Activated CD4-positive, alpha-beta T cell treated with anti-CD3 and anti-CD28 coated beads for 36 hours (primary cell): Measurements from ENCODE around the gene BICRAL. TPM values are rescaled to one million over a fixed set of nuclear protein-coding genes. Genes with fewer than 3 reads are reported as not detected.
"Not testable (repeated sequence)": the region's sequence is repeated elsewhere in the genome, so short reads cannot be mapped to it uniquely, and the experiment has no call there.

Source experiments
- ATAC-seq: fragments of 200-7000 bp; cut with Tn5 transposase; one replicate; pipeline ENCODE4 v1.10.0; 2021; ENCODE audit warnings: mild to moderate bottlenecking, moderate library complexity
- CTCF ChIA-PET: fragments of 350-600 bp; sonication (Branson Sonifier 250); formaldehyde crosslinking; loops from one replicate; lab custom pipeline; 2021; ENCODE audit warnings: antibody characterized with exemption; lab: Charles Lee
- POLR2A ChIA-PET: fragments of 350-600 bp; sonication (Branson Sonifier 250); formaldehyde crosslinking; loops from one replicate; lab custom pipeline; 2021; ENCODE audit warnings: antibody characterized with exemption, inconsistent platforms; lab: Charles Lee
- DNase-seq: peaks from one replicate; pipeline ENCODE4 v3.0.0-alpha.2; 2020
- H3K27ac Mint-ChIP-seq: one replicate; pipeline ENCODE4 v1.8.0; 2021; ENCODE audit warnings: mixed read lengths
- H3K27me3 Mint-ChIP-seq: one replicate; pipeline ENCODE4 v1.8.0; 2021; ENCODE audit warnings: mixed read lengths
- H3K36me3 Mint-ChIP-seq: one replicate; pipeline ENCODE4 v1.8.0; 2021; ENCODE audit warnings: low read depth, mixed read lengths
- H3K4me1 Mint-ChIP-seq: one replicate; pipeline ENCODE4 v1.8.0; 2021; ENCODE audit warnings: mixed read lengths
- H3K4me3 Mint-ChIP-seq: one replicate; pipeline ENCODE4 v1.8.0; 2021; ENCODE audit warnings: mild to moderate bottlenecking, moderate library complexity, mixed read lengths
- H3K9me3 Mint-ChIP-seq: one replicate; pipeline ENCODE4 v1.8.0; 2021; ENCODE audit warnings: low read depth, mixed read lengths
- intact Hi-C, 2 experiments: fragments of 100-400 bp; cut with DNase I in 1 of 2; cut with micrococcal nuclease in 1 of 2; formaldehyde crosslinking; loops; one replicate each; pipeline versions ENCODE4 v1.14.2 to v1.15.1; 2022 to 2024; cut with DNase I, micrococcal nuclease
- total RNA-seq, 2 experiments: library from RNA; stranded (reverse); gene quantifications; one replicate each; pipeline ENCODE4 v1.2.3, GENCODE V29; 2021

BICRAL gene
- total RNA-seq, 2 experiments from 2014 or later, result 11.5 to 14.3 TPM

GRCh38 chr6:42764911-42765648 is 16.8 kb upstream of the BICRAL start:
- ATAC-seq (no peak), DNase-seq (no peak)
- intact Hi-C loops, result no loop called here
- POLR2A ChIA-PET, result no interaction called here
- CTCF ChIA-PET, result no interaction called here
- peaks cover 17% of the 10 kb centered on the region for H3K4me1 Mint-ChIP-seq
- H3K9me3 Mint-ChIP-seq, result no peaks in the 10 kb centered on the region
- no peaks in the 10 kb centered on the region for H3K27me3 Mint-ChIP-seq
- H3K4me3 Mint-ChIP-seq, result no peak overlapping the region
- H3K36me3 Mint-ChIP-seq, result peaks cover 13% of the 10 kb centered on the region
- H3K27ac Mint-ChIP-seq, result no peak overlapping the region

GRCh38 chr6:42766163-42766670 is 15.6 kb upstream of the BICRAL start:
- H3K27me3 Mint-ChIP-seq, result no peaks in the 10 kb centered on the region
- peaks cover 15% of the 10 kb centered on the region for H3K36me3 Mint-ChIP-seq
- ChIA-PET CTCF (no interaction called here), POLR2A (interaction anchor here (0.5 kb wide), 1 partner anchor 24 kb away, joined by 3 read pairs; no protein-coding TSS in a partner anchor)
- intact Hi-C loops, result no loop called here
- H3K9me3 Mint-ChIP-seq, result no peaks in the 10 kb centered on the region
- ATAC-seq (no peak), DNase-seq (no peak)
- no peak overlapping the region for H3K4me3 Mint-ChIP-seq
- H3K4me1 Mint-ChIP-seq, result peaks cover 26% of the 10 kb centered on the region
- no peak overlapping the region for H3K27ac Mint-ChIP-seq

- Mint-ChIP-seq H3K9me3 (no peaks in the 10 kb centered on the region), H3K4me3 (no peak overlapping the region), H3K27me3 (no peaks in the 10 kb centered on the region), H3K36me3 (peaks cover 14% of the 10 kb centered on the region), H3K4me1 (peaks cover 45% of the 10 kb centered on the region), H3K27ac (peak overlapping the region; percentile 0)
- CTCF ChIA-PET, result interaction anchor here (0.6 to 2.9 kb wide), 5 partner anchors 8 to 332 kb away, joined by 4 to 11 read pairs (median 4); no protein-coding TSS in a partner anchor
- ATAC-seq (no peak), DNase-seq (no peak)
- intact Hi-C loops, result no loop called here
- POLR2A ChIA-PET, result interaction anchor here (0.7 to 3.8 kb wide), 2 partner anchors 23 to 1210 kb away, joined by 3 to 26 read pairs; partner anchors contain the start of gene TBCC
These were observed 12.8 kb upstream of the BICRAL start for GRCh38 chr6:42769051-42769450.

GRCh38 chr6:42769836-42770235 is 12.0 kb upstream of the BICRAL start:
- ATAC-seq (no peak), DNase-seq (no peak)
- ChIA-PET POLR2A (interaction anchor here (0.6 to 3.8 kb wide), 4 partner anchors 12 to 24 kb away, joined by 3 to 28 read pairs (median 16); partner anchors contain the start of genes BICRAL and TBCC), CTCF (interaction anchor here (0.6 to 2.9 kb wide), 7 partner anchors 11 to 717 kb away, joined by 3 to 11 read pairs (median 3); no protein-coding TSS in a partner anchor)
- no peaks in the 10 kb centered on the region for H3K27me3 Mint-ChIP-seq
- no peak overlapping the region for H3K4me3 Mint-ChIP-seq
- H3K27ac Mint-ChIP-seq, result peak overlapping the region; percentile 40
- intact Hi-C loops, result loop anchor here (2.0 to 10.0 kb wide), 5 partner anchors 15 to 612 kb away; partner anchors contain the start of genes PEX6 (in 1 of the 2) and SRF (in 1 of the 2)
- H3K9me3 Mint-ChIP-seq, result no peaks in the 10 kb centered on the region
- peaks cover 14% of the 10 kb centered on the region for H3K36me3 Mint-ChIP-seq
- peaks cover 52% of the 10 kb centered on the region for H3K4me1 Mint-ChIP-seq

GRCh38 chr6:42771741-42772100 is 10.1 kb upstream of the BICRAL start:
- no peak for ATAC-seq

GRCh38 chr6:42774201-42774600 is 7.7 kb upstream of the BICRAL start:
- ChIA-PET POLR2A (no interaction called here), CTCF (interaction anchor here (0.7 kb wide), 2 partner anchors 53 to 401 kb away, joined by 3 read pairs; no protein-coding TSS in a partner anchor)
- intact Hi-C loops, result loop anchor here (1.0 to 10.0 kb wide), 5 partner anchors 8 to 608 kb away; partner anchors contain the start of genes BICRAL (in 1 of the 2), PEX6 (in 1 of the 2) and SRF (in 1 of the 2)
- Mint-ChIP-seq H3K36me3 (peaks cover 6% of the 10 kb centered on the region), H3K27ac (peak overlapping the region; percentile 97), H3K9me3 (no peaks in the 10 kb centered on the region), H3K4me1 (peaks cover 75% of the 10 kb centered on the region), H3K27me3 (no peaks in the 10 kb centered on the region), H3K4me3 (peak overlapping the region; percentile 72)
- peak; percentile 41 for ATAC-seq
- DNase-seq, result peak; percentile 72

More at GRCh38 chr6:42771741-42772100, 10.1 kb upstream of the BICRAL start:
- peak overlapping the region; percentile 99 for H3K27ac Mint-ChIP-seq
- H3K9me3 Mint-ChIP-seq, result no peaks in the 10 kb centered on the region
- peaks cover 58% of the 10 kb centered on the region for H3K4me1 Mint-ChIP-seq
- H3K4me3 Mint-ChIP-seq, result peak overlapping the region; percentile 70
- peaks cover 9% of the 10 kb centered on the region for H3K36me3 Mint-ChIP-seq
- ChIA-PET POLR2A (interaction anchor here (0.7 to 3.8 kb wide), 4 partner anchors 10 to 208 kb away, joined by 3 to 28 read pairs (median 14); partner anchors contain the start of genes BICRAL, TBCC and UBR2), CTCF (interaction anchor here (0.6 to 1.3 kb wide), 4 partner anchors 11 to 179 kb away, joined by 3 to 8 read pairs (median 5); partner anchors contain the start of gene BICRAL)
- H3K27me3 Mint-ChIP-seq, result no peaks in the 10 kb centered on the region
- intact Hi-C loops, result loop anchor here (1.0 to 10.0 kb wide), 10 partner anchors 11 to 611 kb away; partner anchors contain the start of genes SRF (in 2 of the 2), TBCC (in 2 of the 2), BICRAL (in 1 of the 2) and PEX6 (in 1 of the 2)
- DNase-seq, result no peak

- intact Hi-C loops, result loop anchor here (1.0 to 10.0 kb wide), 5 partner anchors 7 to 607 kb away; partner anchors contain the start of genes BICRAL (in 1 of the 2), PEX6 (in 1 of the 2) and SRF (in 1 of the 2)
- H3K27me3 Mint-ChIP-seq, H3K36me3 Mint-ChIP-seq, H3K9me3 Mint-ChIP-seq: not testable (repeated sequence)
- Mint-ChIP-seq H3K4me3 (peak overlapping the region; percentile 72), H3K27ac (peak overlapping the region; percentile 97), H3K4me1 (peaks cover 76% of the 10 kb centered on the region)
- DNase-seq, result peak; percentile 67
- ATAC-seq, result peak; percentile 67
- ChIA-PET POLR2A (interaction anchor here (0.6 to 1.7 kb wide), 3 partner anchors 11 to 323 kb away, joined by 4 to 10 read pairs (median 5); partner anchors contain the start of genes TBCC and TRERF1), CTCF (interaction anchor here (1.2 kb wide), 1 partner anchor 10 kb away, joined by 3 read pairs; no protein-coding TSS in a partner anchor)
These were observed 6.9 kb upstream of the BICRAL start for GRCh38 chr6:42774821-42775487.

GRCh38 chr6:42777126-42777822 is 4.6 kb upstream of the BICRAL start:
- Mint-ChIP-seq H3K4me3 (no peak overlapping the region), H3K27me3 (no peaks in the 10 kb centered on the region), H3K27ac (peak overlapping the region; percentile 79), H3K9me3 (no peaks in the 10 kb centered on the region), H3K4me1 (peaks cover 67% of the 10 kb centered on the region), H3K36me3 (no peaks in the 10 kb centered on the region)
- ChIA-PET CTCF (no interaction called here), POLR2A (interaction anchor here (0.6 kb wide), 1 partner anchor 13 kb away, joined by 3 read pairs; no protein-coding TSS in a partner anchor)
- DNase-seq, result no peak
- no peak for ATAC-seq
- intact Hi-C loops, result loop anchor here in 1 of 2 experiments (10.0 kb wide), 2 partner anchors 198 to 398 kb away; partner anchors contain the start of genes PEX6 and SRF

- DNase-seq (no peak), ATAC-seq (no peak)
- Mint-ChIP-seq H3K27me3 (no peaks in the 10 kb centered on the region), H3K9me3 (no peaks in the 10 kb centered on the region), H3K27ac (peak overlapping the region; percentile 25), H3K36me3 (no peaks in the 10 kb centered on the region), H3K4me3 (no peak overlapping the region), H3K4me1 (peaks cover 60% of the 10 kb centered on the region)
- intact Hi-C loops, result loop anchor here in 1 of 2 experiments (10.0 kb wide), 2 partner anchors 197 to 397 kb away; partner anchors contain the start of genes PEX6 and SRF
- ChIA-PET POLR2A (no interaction called here), CTCF (no interaction called here)
These were observed 3.7 kb upstream of the BICRAL start for GRCh38 chr6:42778122-42778521.

- ATAC-seq, result no peak
- POLR2A ChIA-PET, result no interaction called here
- no peak for DNase-seq
- Mint-ChIP-seq H3K4me1 (peaks cover 50% of the 10 kb centered on the region), H3K27me3 (no peaks in the 10 kb centered on the region), H3K36me3 (peaks cover 10% of the 10 kb centered on the region), H3K27ac (peak overlapping the region; percentile 42), H3K4me3 (no peak overlapping the region), H3K9me3 (no peaks in the 10 kb centered on the region)
- intact Hi-C loops, result loop anchor here in 1 of 2 experiments (10.0 kb wide), 2 partner anchors 195 to 395 kb away; partner anchors contain the start of genes PEX6 and SRF
- CTCF ChIA-PET, result no interaction called here
These were observed 2.3 kb upstream of the BICRAL start for GRCh38 chr6:42779521-42779920.
